HG03103 (cell line): ENCODE data around the gene ADH1A.
"Not testable (repeated sequence)": the region's sequence is repeated elsewhere in the genome, so short reads cannot be mapped to it uniquely, and the experiment has no call there.

Experiments used
- ATAC-seq: cut with Tn5 transposase; IDR thresholded peaks from one replicate; pipeline ENCODE4 v1.9.1; 2021; ENCODE audit warnings: low read depth; ENCODE audit not compliant: unreplicated experiment

ADH1A gene

DNA sequence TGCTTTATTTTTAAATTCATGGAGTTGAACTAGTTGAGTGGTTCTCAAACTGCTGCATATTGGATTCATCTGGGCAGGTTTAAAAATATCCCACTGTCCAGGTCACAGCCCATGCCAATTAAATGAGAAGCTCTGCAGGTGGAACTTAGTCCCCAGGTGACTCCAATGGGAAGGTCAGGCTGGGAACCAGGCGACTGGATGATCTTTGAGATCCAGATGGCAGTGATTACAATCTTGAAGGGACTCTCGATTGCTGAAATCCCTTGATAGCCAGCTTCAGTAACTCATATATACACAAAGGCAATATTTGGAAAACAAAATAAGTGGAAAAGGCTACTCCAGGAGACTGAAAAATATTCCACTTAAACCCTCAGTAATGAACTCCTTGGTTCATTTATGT, 8.1 kb downstream of the ADH1A start:
- no peak for ATAC-seq

- no peak for ATAC-seq
Observed at GRCh38 chr4:99281261-99281660, 9.5 kb downstream of the ADH1A start.

DNA sequence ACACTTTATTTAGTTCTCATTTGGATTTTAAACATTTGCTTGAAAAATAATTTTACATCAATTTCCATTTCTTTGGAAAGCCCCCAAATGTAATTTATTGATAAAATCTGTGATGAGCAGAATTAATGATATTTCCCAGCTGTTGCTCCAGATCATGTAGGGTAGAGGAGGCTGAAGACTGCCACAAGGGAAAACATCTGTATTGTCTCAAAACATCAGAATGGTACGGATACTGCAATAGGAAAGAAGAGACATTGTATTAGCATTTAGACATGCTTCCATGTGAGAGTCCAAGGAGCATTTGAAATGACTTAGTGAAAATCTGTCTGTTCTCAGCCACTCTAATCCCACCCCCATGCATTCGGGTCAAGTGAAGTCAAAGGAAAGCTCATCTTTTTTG, 14.4 kb downstream of the ADH1A start:
- no peak for ATAC-seq

DNA sequence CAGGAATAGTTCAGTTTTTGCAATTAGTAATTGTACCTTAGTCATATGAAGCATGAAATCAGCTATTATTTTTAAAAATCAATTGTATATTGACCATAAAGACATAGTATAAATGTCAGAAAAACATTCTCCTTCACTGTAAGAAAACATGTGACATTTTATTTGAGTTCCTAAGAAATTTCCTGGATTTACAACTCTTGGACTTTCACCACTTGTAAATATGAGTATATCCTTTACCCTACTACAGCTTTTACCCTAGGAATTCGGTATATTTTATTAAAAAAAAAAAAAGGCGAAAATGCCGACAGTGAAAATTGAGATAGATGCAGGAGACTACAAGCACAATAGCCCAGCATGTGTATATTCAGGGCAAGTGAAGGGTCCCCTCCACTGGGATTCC, 14.9 kb downstream of the ADH1A start:
- no peak for ATAC-seq

- ATAC-seq, result no peak
Observed at GRCh38 chr4:99275050-99275449, 15.7 kb downstream of the ADH1A start.

GRCh38 chr4:99273704-99274103, 17.1 kb downstream of the ADH1A start:
- no peak for ATAC-seq

- ATAC-seq, result no peak
Observed at GRCh38 chr4:99264927-99265326, 25.9 kb downstream of the ADH1A start.

GRCh38 chr4:99252746-99253145, 38.0 kb downstream of the ADH1A start:
- ATAC-seq, result no peak

DNA sequence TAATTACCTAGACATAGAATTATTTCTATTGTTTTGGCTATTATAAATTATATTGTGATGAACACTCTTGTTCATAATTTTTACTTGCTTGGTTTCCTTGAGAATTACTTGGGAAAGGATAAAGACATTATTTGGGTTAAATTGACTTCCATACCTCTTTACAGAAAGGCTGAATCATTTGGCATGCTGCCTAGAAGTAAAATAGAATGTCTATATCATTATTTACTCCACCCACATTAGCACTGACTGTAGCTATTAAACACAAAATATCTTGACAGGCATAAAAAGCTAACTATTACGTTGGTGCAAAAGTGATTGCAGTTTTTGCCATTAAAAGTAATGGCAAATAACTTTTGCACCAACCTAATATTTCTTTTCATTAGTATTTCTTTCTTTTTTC, 42.1 kb downstream of the ADH1A start:
- no peak for ATAC-seq

DNA sequence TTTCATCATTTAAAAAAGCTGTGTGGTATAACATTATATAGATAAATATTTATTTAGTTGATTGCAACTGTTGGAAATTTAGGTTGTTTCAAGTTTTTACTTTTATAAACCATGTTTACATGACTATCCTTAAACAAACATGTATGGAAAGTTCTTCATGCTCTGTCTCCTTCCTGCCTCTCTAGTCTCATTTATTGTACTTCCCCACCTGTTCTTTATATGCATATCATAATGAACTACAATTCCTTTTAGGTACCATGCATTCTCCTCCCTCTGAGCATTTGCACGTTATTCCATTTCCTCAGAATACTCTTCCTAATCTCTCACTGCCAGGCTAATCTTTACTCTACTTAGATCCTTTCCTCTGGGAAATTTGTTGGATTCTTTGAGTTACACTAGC, 54.8 kb downstream of the ADH1A start:
- ATAC-seq, result no peak

GRCh38 chr4:99234331-99235010, 56.3 kb downstream of the ADH1A start:
- ATAC-seq, result no peak

- ATAC-seq, result not testable (repeated sequence)
Observed at GRCh38 chr4:99233397-99233796, 57.4 kb downstream of the ADH1A start.

DNA sequence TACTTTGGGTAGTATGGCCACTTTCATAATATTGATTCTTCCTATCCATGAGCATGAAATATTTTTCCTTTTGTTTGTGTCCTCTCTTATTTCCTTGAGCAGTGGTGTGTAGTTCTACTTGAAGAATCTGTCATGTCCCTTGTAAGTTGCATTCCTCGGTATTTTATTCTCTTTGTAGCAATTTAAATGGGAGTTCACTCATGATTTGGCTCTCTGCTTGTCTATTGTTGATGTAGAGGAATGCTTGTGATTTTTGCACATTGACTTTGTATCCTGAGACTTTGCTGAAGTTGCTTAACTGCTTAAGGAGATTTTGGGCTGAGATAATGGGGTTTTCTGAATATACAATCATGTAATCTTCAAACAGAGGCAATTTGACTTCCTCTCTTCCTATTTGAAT, 62.1 kb downstream of the ADH1A start:
- not testable (repeated sequence) for ATAC-seq

DNA sequence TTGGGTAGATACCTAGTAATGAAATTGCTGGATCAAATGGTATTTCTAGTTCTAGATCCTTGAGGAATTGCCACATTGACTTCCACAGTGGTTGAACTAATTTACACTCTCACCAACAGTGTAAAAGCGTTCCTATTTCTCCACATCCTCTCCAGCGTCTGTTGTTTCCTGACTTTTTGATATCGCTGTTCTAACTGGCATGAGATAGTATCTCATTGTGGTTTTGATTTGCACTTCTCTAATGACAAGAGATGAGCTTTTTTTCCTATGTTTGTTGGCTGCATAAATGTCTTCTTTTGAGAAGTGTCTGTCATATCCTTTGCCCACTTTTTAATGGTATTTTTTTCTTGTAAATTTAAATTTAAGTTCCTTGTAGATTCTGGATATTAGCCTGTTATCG, 63.1 kb downstream of the ADH1A start:
- not testable (repeated sequence) for ATAC-seq
